CD4-positive, alpha-beta T cell treated with Interleukin-4 for 4 hours (primary cell): ENCODE measurements around the gene TM7SF2.
A peak's percentile ranks its signal among the peaks of the same experiment; 100 is the strongest.
"Not testable (repeated sequence)": the region's sequence is repeated elsewhere in the genome, so short reads cannot be mapped to it uniquely, and the experiment has no call there.

Experiments used
- DNase-seq: peaks from one replicate; pipeline ENCODE4 v3.0.0-alpha.2; 2020

TM7SF2 gene

DNA sequence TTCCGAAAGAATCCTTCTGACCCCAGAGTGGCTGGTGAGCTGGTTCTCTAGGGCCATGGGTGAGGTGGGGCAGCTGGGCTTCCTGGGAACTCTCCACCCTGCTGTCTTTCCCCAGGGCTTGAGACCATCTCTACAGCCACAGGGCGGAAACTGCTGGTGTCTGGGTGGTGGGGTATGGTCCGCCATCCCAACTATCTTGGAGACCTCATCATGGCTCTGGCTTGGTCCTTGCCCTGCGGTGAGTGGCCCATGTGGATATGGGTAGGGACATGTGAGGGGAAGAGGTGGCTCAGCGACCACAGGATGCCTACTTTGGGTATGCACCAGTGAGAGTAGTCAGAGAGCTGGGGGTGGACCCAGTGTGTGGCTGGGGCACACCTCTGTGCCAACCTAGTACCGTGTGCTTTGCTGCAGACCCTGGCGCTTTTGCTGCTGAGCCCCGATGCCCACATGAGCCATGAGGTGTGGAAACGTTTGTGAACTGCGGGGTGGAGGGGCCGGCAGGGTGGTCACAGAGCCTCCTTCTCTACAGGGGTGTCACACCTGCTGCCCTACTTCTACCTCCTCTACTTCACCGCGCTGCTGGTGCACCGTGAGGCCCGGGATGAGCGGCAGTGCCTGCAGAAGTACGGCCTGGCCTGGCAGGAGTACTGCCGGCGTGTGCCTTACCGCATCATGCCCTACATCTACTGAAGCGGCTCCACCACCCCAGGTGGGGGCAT, 3.9 kb downstream of the TM7SF2 start:
- DNase-seq = no peak

DNA sequence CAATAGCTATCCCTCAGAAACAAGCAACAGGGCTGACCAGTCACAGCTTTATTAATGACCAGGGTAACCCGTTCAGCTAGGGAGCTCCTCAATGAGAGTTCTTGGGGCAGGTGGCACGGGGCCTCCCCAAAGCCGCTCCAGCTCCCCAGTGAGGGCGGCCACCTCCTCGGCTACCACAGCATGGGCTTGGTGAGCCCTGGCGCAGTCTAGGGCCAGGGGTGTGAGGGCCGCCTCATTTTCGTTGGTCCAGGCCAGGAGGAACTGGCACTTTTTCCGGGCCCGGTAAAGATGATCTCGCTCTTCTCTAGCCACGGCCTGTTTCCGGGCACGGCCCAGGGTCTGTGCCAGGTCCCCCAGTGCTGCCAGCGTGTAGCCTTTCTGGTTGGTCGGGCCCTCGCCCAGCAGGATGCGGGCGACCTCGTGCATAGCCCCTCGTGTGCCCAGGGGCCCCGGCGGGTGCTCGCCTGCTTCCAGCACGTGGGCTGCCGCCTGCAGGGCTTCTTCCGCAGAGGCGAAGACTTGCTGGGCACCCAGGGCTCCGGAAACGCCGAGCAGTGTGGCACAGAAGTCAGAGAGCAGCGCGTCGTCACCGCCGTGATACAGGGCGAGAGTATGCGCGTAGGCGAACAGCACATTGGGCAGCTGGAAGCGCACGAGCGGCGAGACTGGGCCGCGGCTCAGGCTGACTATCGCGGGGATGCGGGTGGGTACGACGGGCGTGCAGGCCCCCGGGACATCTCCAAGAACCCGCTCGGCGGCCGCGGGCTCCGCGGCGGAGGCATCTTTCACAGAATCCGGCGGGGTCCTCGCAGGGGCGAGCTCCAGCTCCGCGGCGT, 4.9 kb downstream of the TM7SF2 start:
- peak; percentile 44 for DNase-seq

DNA sequence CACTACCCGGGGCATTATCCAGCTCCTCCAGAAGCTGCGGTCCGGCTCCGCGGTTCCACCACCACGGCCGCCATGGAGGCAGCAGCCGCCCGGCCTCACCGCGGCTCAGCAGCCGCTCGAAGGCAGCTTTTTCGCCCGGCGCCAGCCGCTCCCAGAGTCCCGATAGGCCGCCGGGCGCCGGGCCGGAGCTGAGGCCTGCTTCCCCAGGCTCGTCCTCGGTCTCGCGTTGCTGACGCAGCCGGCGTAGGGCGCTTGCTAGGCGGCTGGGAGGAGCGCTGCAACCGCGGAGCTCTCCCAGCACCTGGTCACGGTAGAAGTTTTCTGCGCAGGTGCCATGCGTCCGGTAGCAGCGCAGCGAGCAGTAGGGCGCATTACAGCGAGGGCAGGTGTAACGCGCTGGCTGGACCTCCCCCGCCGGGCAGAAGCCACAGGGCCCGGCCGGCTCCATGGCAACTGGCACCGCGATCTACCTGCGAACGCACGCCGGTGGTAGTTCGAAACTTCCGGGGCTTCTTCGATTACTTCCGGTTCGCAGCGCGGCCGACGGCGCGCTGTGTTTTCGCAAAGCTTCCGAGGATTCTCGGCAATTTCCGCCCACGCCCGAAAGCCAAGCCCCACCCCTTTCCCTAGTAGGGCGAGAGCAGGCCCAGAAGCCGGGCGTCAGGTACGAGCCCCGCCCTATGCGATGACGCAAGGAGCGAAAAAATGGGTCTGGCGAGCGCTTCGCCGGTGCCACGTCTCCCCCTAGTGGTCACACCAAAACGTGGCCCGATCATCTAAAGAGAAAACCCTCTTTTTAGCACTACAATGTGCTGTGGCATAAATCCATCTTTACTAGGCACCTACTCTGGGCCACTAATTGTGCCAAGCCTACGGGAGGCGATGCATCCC, 5.8 kb downstream of the TM7SF2 start, which contains the start of gene ZNHIT2:
Gene ZNHIT2 (minus strand): TSS at position 496 of the 891 bp plus-strand sequence. CDS start 48 bp downstream, at position 448.
- DNase-seq = peak; percentile 100

DNA sequence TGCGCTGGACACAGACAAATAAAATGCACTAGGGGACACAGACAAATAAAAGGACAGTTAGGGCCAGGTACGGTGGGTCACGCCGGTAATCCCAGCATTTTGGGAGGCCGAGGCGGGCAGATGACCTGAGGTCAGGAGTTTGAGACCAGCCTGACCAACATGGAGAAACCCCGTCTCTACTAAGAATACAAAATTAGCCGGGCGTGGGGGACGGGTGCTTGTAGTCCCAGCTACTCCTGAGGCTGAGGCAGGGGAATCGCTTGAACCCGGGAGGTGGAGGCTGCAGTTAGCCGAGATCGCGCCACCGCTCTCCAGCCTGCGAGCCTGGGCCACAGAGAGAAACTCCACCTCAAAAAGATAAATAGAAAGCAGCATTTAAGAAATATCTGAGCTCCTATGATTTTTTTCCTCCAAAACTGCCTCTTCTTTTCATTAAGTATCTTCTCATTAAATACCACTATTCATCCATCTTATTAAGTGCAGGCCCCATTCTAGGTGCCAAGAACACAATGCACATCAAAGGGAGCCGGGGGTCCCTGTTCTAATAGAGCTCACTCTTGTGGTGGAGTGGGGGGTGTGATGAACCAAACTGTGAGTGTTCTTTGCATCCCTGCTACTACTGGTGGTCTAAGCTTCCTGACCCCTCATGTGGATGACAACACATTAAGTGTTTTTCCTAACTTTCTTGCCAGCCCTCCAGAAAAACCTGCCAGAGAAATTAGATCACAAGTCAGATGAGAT, 6.6 kb downstream of the TM7SF2 start:
- no peak for DNase-seq

DNA sequence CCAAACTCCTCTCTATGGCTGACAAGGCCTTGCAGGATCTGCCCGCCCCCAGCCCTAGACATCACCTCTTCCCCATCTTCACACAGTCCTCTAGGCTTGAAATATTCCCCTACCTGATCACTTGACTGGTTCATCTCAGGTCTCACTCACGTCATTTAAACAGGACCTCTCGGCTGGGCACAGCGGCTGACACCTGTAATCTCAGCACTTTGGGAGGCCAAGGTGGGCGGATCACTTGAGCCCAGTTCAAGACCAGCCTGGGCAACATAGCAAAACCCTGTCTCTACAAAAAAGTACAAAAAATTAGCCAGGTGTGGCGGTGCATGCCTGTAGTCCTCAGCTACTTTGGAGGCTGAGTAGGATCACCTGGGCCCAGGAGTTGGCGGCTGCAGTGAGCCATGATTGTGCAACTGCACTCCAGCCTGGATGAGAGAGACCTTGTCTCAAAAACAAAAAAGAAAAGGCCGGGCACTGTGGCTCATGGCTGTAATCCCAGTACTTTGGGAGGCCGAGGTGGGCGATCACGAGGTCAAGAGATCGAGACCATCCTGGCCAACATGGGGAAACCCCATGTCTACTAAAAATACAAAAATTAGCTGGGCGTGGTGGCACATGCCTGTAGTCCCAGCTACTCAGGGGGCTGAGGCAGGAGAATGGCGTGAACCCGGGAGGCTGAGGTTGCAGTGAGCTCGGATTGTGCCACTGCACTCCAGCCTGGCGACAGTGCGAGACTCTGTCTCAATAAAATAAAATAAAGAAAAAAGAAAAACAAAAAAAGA, 7.4 kb downstream of the TM7SF2 start:
- DNase-seq = not testable (repeated sequence)

DNA sequence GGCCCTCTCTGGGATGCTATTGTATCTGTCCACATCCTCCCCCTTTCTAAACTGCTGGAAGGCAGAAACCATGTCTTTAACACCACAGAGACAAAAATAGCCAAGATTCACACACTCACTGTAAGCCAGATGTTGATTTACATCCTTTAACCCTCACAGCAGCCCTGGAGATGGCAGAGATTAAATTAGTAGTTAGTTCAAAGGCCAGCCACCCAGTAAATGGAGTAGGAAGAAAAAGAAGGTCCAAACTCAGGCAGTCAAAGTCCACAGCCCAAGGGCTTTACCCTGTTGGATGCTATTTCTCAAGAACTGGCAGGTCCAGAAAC, 8.0 kb downstream of the TM7SF2 start:
- DNase-seq = no peak

DNA sequence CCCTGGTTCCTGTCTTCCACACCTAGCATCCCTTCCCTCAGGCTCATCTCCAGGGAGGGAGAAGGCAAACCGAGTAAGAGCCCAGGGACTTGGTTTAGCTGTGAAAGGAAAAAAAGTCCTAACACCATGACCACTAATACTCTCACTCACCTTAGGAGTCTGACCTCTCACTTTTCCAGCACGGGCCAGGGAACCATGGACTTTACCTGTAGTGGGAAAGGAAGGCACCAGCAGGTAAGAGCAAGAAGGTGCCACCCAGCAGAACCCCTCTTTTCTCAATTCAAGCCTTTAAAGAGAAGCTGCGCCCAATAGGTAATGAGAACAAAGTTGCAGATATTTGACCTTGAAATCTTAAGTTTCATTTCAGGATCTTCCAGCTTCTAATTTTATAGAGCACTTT, 9.2 kb downstream of the TM7SF2 start:
- DNase-seq = no peak

DNA sequence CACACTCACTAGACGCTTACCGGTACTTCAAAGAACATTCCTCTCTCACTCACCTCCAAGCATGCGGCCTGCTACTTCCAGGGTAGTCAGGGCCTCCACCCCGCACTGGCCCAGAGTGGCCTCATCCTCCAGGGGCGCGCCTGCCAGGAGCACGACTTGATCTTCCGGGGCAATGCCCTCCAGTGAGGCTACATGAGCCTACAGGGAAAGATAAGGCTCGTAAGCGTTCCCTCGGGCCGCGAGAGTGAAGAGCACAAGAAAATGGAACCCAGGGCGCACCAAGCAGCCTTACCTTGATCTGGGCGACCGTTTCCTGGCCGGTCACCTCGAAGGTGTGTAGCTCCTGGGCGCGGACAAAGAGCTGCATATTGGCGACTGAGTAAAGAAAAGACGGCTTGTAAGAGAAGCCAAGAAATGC, 9.8 kb downstream of the TM7SF2 start:
- DNase-seq = peak; percentile 27

DNA sequence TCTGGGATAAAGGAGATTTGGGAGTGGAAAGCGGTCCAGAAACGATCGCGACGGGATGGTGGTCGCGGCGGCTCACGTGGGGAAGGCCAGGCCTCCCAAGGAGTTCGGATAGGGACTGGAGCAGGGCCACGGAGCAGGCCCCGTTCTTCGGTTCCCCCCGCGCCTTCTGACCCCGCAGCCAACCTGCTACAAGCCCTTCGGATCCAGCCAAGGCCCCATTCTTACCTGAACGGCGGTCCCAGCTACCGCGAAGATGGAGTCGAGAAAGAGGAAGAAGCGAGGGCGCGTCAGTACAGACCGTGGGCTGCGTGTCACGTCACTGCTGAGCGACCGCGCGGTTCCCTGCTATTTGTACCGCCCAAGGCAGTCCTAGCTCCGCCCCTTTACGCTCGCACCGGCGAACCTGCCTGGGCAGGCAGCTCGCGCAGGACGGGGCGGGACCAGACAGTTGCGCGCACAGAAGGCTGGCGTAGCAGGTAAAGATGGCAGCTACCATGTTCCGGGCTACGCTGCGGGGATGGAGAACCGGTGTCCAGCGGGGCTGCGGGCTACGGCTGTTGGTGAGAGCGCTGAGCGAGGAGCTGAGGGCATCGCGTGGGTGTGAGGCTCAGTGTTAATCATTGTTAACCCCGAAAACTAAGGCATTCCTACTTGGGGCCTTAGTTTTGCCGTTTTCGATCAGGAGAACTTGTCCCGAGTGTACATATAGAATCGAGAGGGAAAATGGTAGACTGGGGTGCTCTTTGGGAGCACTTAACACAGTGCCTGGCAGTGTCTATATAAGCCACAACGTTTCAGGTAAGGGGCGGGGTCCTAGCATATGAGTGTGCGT, 10.4 kb downstream of the TM7SF2 start, which contains the start of the genes FAU and MRPL49:
Gene FAU (minus strand): TSS at position 270 of the 832 bp plus-strand sequence. CDS start 321 bp downstream, outside the sequence.
Gene MRPL49 (plus strand): TSS at position 457 of the 832 bp plus-strand sequence. CDS start 26 bp downstream, at position 483.
- DNase-seq = peak; percentile 98

DNA sequence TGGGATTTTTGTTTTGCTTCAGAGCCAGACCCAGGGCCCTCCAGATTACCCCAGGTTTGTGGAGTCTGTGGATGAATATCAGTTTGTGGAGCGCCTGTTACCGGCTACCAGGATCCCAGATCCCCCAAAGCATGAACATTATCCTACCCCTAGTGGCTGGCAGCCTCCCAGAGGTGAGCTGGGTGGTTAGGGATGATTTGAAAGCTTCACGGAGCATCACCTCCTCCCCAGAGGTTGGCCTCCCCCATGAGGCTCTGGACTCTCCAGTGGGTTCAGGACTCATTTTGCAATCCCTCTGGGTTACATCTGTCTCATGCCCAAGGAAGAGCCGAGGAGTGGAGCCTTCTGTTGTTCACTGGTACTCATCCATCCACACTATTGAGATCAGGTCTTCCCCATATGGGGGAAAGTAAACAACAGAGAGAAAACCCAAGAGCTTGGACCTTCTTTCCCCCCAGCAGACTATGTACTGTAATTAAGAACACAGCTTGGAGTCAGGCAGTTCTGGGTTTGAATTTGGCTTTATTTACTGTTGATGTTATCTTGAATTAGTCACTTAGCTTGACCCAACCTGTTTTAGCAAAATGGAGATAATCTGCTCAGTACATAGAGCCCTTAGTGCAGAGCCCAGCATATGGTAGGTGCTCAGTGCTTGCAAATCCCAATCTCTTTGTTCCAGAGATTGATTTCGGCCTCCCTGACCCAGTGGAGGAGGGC, 13.0 kb downstream of the TM7SF2 start:
- no peak for DNase-seq

DNA sequence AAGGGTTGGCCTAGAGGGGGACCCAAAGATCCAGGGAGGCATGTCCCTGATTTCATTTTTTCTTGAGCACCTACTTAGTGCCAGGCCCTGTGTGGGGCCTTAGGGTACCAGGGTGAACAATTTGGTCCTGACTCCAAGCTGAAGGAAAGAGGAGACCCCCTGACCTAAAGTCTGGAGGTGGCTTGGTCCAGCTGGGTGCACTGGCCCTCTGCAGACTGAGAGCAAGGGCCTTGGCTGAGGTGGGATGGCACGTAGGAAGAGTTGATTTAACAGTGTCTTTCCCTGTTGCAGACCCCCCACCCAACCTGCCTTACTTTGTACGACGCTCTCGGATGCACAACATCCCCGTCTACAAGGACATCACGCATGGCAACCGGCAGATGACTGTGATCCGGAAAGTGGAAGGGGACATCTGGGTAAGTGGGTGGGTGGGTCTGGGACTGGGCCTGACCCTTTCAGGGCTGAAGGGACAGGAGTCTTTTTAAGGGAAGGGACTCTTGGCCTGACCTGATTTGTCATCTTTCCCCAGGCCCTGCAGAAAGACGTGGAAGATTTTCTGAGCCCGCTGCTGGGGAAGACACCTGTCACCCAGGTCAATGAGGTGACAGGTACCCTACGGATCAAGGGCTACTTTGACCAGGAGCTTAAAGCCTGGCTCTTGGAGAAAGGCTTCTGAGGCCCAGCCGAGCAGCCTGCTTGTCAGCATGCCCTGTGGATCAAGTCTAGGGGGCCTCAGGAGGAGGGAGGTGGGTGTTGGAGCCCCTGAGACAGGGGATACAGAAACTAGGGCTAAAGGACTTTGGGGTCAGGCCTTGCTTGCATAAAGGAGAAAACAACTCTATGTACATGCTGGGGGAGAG, 13.8 kb downstream of the TM7SF2 start:
- no peak for DNase-seq

DNA sequence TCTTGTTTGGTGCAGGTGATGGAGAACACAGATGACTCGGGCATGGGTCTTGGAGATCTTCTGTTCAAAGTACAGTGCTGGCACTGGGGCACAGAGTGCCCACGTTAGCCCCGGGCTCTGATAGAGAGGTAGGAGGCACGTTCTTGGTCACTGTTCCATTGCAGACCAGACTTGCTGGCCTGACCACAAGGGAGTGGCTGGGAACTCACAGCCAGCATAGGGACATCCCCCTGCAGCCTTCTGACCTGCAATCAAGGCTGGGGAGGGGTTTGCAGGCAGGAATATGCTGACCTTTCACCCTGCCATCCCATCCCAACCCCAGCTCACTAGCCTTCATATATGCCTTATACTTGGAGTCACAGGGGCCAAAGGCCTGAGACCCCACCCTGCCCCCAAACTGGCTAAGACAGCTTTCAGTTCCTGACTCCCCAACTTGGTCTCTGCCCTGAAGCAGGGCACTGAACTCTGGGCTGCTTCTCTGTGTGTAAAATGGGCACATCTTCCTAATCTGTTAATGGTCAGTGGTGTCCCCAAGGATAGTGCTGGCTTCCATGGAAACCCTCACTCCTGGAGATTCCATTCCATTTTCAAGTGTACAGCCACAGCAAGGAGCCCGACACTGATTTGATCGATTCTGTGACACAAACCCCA, 15.1 kb downstream of the TM7SF2 start:
- DNase-seq = no peak

DNA sequence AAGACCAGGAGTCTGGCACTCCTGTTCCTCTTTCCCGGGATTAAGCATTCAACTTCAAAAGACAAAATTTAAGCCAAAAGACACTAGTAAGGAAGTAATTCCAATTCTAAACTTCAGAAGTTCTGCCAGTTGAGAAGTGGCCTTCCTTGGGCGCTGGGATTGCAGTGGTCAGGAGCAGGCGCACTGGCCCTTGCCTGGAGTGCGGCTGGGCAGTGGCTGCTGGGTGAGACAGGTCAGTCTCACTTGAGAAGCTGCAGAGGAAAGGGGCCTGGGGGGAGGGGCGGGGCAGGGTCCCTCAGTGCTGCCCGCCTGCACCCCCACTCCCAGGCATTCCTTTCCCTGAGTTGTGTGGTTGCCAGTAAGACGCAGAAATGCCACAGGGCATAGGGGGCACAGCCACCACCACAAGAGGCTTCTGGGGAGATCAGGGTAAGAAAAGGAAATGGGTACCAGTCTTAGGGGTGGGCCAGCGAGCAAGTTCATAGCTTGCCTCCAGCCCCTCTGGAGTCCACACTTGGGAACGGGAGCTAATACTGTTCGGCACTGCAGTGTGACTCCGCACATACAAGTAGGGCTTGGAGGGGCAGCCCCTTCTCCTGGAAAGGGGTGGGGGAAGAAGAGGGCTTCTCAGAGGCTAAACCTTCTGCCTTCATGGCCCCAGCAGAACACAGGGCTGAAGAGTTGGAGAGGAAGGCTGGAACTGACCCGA, 16.0 kb downstream of the TM7SF2 start:
- DNase-seq = no peak

DNA sequence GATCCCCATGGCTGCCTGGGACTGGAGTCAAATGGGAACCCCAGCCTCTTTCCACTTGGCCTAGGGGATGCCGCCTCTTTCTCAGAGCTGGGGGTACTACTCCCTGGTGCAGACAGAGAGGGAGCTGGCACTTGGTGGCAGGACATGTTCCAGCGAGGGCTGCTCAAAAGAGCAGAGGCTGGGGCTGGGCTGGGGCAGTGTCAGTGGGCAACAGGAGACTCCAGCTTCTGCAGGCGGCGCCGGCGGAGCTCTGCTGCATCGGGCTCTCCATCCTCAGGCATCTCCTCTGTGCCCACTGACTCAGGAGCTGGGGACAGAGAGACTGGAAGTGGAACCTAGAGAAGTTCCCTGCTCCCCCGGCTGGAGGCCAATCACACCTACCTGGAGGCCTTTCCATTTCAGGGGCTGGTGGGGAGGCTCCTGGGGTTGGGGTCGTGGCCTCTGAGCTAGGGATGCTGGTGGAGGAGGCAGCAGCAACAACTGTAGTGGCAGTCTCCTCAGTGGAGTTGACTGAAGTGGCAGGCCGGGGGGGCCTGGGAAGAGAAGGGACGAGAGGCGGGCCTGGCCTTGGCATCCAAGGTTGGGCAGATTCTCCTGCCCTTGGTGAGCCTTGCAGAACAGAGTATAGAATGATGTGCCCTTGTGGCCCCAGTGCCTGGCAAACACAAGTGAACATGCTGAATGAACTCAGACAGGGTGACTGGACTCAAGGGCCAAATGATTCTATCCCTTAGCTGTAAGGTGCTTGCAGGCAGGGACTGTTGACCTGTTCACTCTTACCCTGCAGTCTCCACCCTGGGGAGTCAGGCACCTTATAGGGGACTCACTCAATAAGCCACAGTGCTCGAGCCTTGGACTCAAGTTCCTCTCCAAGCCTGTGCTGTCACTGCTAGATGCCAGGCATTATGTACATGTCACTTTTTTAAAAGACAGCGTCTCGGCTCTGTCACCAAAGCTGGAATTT, 16.8 kb downstream of the TM7SF2 start:
- no peak for DNase-seq

DNA sequence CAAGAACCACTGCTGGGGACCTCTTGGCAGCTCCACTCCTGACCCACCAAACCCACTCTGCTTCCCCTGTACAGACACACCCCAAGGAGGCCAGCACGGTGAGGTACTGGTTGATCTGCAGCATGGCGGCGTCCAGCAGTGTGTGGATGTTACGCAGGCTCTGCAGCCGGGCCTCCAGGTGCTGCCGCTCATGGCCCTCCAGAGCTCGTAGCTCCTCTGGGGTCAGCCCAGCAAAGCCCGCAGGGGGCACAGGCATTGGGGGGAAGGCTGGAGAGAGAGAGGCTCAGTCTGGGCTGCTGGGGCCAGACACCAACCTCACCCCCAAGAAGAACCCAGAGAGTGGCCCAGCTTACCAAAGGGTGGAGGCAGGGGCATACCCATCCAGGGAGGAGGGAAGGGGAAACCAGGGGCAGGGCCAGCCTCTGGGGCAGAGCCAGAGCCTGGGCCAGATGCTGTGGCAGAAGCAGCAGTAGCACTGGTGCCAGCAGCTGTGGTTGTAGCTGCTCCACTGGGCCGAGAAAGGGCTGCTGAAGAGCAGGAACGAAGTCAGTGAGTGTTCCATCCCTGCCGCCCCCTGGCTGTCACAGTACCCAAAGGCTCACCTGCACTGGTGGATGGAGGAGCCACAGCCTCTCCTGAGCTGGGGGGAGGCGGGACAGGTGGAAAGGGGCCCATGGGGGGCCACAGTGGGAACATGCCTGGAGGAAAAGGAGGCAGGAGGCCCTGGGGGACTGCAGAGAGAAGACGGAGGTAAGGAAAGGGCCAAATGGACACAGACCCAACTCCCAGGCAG, 18.2 kb downstream of the TM7SF2 start:
- DNase-seq = no peak
